Hepatocyte (in vitro differentiated cells): ENCODE data around the gene ALPG. TPM values are rescaled to one million over a fixed set of nuclear protein-coding genes. Genes with fewer than 3 reads are reported as not detected.
"Not testable (repeated sequence)": the region's sequence is repeated elsewhere in the genome, so short reads cannot be mapped to it uniquely, and the experiment has no call there.

Experiments used
- DNase-seq: peaks from one replicate; pipeline ENCODE4 v3.0.0-alpha.2; 2016; ENCODE audit warnings: low spot score
- H2AFZ ChIP-seq: fragments of 200-600 bp; sonication (generic); 2 replicates; pipeline ENCODE4 v1.6.0; 2016; ENCODE audit warnings: antibody characterized with exemption, mild to moderate bottlenecking
- H3K27ac ChIP-seq: fragments of 200-600 bp; sonication (generic); 2 replicates; pipeline ENCODE4 v1.5.1; 2016; ENCODE audit warnings: mild to moderate bottlenecking
- H3K27me3 ChIP-seq: fragments of 200-600 bp; sonication (generic); 2 replicates; pipeline ENCODE4 v1.6.1; 2016
- H3K36me3 ChIP-seq: fragments of 200-600 bp; sonication (generic); replicated peaks from 2 replicates; pipeline ENCODE4 v1.5.1; 2016; ENCODE audit warnings: low read depth; ENCODE audit not compliant: insufficient read depth
- H3K4me1 ChIP-seq: fragments of 200-600 bp; sonication (generic); 2 replicates; pipeline ENCODE4 v1.5.1; 2016; ENCODE audit warnings: mild to moderate bottlenecking, moderate library complexity; ENCODE audit not compliant: insufficient read depth
- H3K4me2 ChIP-seq: fragments of 200-600 bp; sonication (generic); 2 replicates; pipeline ENCODE4 v1.6.0; 2016
- H3K4me3 ChIP-seq: fragments of 200-600 bp; sonication (generic); 2 replicates; pipeline ENCODE4 v1.5.1; 2016; ENCODE audit warnings: mild to moderate bottlenecking
- H3K79me2 ChIP-seq: fragments of 200-600 bp; sonication (generic); 2 replicates; pipeline ENCODE4 v1.6.0; 2017; ENCODE audit warnings: mild to moderate bottlenecking
- H3K9me2 ChIP-seq: fragments of 200-600 bp; sonication (generic); replicated peaks from 2 replicates; pipeline ENCODE4 v1.6.0; 2017; ENCODE audit warnings: mild to moderate bottlenecking; ENCODE audit not compliant: insufficient read depth
- H3K9me3 ChIP-seq: fragments of 200-600 bp; sonication (generic); 2 replicates; pipeline ENCODE4 v1.5.1; 2016; ENCODE audit warnings: low read depth, mild to moderate bottlenecking
- H4K20me1 ChIP-seq: fragments of 200-600 bp; sonication (generic); 2 replicates; pipeline ENCODE4 v1.6.0; 2016; ENCODE audit warnings: mild to moderate bottlenecking; ENCODE audit not compliant: insufficient read depth, poor library complexity, severe bottlenecking
- EZH2 ChIP-seq: fragments of 200-600 bp; sonication (generic); IDR thresholded peaks from 2 replicates; pipeline ENCODE4 v1.6.1; 2016; ENCODE audit warnings: antibody characterized with exemption, mild to moderate bottlenecking, borderline replicate concordance
- EZH2phosphoT487 ChIP-seq: fragments of 200-600 bp; sonication (generic); IDR thresholded peaks from one replicate; pipeline ENCODE4 v1.6.1; 2018; ENCODE audit warnings: antibody characterized with exemption, mild to moderate bottlenecking, low read depth, moderate library complexity; ENCODE audit not compliant: unreplicated experiment, severe bottlenecking
- WGBS: methylation state at CpG from one replicate; pipeline ENCODE4 v1.1.6; 2016; ENCODE audit warnings: low lambda C conversion rate; ENCODE audit errors: missing lambda C conversion rate; 5-methylcytosine and 5-hydroxymethylcytosine counted together
- polyA plus RNA-seq: library from polyadenylated mRNA; unstranded; fragments of >200 nt; fragmentation: Nextera tagmentation; extraction: Ambion mirVana; gene quantifications from 2 replicates; pipeline ENCODE4 v1.2.1, GENCODE V29; 2016
- total RNA-seq: library from RNA; depleted of rRNA; stranded (reverse); fragments of >200 nt; gene quantifications from 2 replicates; pipeline ENCODE4 v1.2.3, GENCODE V29; 2014
- TF ChIP-seq, protein P1 (sequence below): fragments of 200-600 bp; sonication (generic); IDR thresholded peaks from 2 replicates; pipeline ENCODE4 v1.5.1; 2016; ENCODE audit warnings: antibody characterized with exemption, mild to moderate bottlenecking; ENCODE audit not compliant: poor library complexity

Gene ALPG
- total and polyA plus RNA-seq, 2 experiments from 2014 or later: 0.08 to 1.5 TPM

DNA sequence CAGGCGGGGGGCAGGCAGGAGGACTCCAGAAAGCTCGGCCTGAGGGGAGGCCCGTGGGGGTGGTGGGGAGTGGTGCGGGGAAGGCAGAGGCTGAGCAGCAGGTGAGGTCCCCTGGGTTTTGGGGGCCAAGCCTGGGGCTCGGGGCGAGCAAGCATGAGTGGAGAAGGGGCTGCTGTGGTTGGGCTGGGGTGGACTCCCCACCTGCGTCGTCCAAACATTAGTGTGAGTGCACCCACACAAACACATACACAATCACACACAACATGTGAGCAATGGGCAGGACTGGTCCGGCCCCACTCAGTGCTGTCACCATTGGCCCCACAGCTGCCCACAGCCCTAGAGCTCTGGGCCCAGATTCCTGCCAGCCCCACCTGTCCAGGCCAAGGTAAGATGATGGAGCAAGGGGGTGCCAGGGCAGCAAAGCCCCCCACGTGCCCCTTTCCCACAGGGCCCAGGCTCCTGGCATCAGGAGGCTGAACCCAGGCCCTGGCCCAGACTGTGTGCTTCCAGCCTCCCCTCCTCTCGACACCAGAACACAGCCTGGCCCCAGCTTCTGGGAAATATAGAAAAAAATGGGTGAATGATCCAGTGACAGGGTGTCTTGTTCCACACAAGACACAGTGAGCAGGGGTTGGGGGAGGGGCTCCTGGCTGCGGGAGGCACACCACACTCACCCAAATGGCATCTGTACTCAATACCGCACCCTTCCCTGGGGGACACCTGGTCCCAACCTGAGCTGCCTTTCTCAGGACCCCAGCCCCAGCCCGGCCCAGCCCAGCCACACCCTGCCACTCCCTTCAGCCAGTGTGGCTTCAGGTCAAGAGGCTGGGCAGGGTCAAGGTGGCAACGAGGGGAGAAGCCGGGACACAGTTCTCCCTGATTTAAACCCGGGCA lies 28.6 kb upstream of the ALPG start:
- no peak for TF ChIP-seq EZH2phosphoT487
- no peak for TF ChIP-seq EZH2
- TF ChIP-seq, protein P1, sequence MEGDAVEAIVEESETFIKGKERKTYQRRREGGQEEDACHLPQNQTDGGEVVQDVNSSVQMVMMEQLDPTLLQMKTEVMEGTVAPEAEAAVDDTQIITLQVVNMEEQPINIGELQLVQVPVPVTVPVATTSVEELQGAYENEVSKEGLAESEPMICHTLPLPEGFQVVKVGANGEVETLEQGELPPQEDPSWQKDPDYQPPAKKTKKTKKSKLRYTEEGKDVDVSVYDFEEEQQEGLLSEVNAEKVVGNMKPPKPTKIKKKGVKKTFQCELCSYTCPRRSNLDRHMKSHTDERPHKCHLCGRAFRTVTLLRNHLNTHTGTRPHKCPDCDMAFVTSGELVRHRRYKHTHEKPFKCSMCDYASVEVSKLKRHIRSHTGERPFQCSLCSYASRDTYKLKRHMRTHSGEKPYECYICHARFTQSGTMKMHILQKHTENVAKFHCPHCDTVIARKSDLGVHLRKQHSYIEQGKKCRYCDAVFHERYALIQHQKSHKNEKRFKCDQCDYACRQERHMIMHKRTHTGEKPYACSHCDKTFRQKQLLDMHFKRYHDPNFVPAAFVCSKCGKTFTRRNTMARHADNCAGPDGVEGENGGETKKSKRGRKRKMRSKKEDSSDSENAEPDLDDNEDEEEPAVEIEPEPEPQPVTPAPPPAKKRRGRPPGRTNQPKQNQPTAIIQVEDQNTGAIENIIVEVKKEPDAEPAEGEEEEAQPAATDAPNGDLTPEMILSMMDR: no peak
- DNase-seq: no peak
- H3K27me3 ChIP-seq: no peaks in the 10 kb centered on the region
- H3K4me3 ChIP-seq: no peak overlapping the region
- no peaks in the 10 kb centered on the region for H3K79me2 ChIP-seq
- no peaks in the 10 kb centered on the region for H3K4me1 ChIP-seq
- H3K9me3 ChIP-seq: no peaks in the 10 kb centered on the region
- H2AFZ ChIP-seq: no peak overlapping the region
- H3K27ac ChIP-seq: no peak overlapping the region
- 88% methylated on average over 17 of the region's 17 CpGs for WGBS
- no peak overlapping the region for H3K4me2 ChIP-seq
- no peaks in the 10 kb centered on the region for H4K20me1 ChIP-seq
- no peaks in the 10 kb centered on the region for H3K9me2 ChIP-seq
- H3K36me3 ChIP-seq: no peaks in the 10 kb centered on the region

DNA sequence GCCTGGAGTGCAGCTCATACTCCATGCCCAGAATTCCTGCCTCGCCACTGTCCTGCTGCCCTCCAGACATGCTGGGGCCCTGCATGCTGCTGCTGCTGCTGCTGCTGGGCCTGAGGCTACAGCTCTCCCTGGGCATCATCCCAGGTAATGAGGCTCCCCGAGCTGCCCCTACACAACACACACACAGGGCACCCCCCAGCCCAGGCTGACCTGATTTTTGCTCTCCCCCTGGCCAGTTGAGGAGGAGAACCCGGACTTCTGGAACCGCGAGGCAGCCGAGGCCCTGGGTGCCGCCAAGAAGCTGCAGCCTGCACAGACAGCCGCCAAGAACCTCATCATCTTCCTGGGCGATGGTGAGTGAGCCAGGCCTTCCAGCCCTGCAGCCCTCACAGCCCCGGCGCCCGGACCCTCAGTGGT lies 27.9 kb upstream of the ALPG start, which contains the start of gene ALPP:
Gene ALPP, plus strand, starts transcription at position 17 of the 417 bp plus-strand sequence. Its CDS starts 52 bp downstream, at position 69.
- not testable (repeated sequence) for H4K20me1 ChIP-seq, H3K4me1 ChIP-seq, H3K4me2 ChIP-seq, H3K9me3 ChIP-seq, H3K36me3 ChIP-seq, H3K79me2 ChIP-seq, H3K4me3 ChIP-seq, H3K9me2 ChIP-seq, H2AFZ ChIP-seq, H3K27ac ChIP-seq, H3K27me3 ChIP-seq, DNase-seq
- WGBS: 100% methylated on average over 12 of the region's 12 CpGs

GRCh38 chr2:232379610-232380590 lies 26.7 kb upstream of the ALPG start:
- not testable (repeated sequence) for H3K4me1 ChIP-seq, H3K4me3 ChIP-seq, H3K36me3 ChIP-seq, H3K9me3 ChIP-seq, H3K4me2 ChIP-seq, DNase-seq, H3K79me2 ChIP-seq, H3K27ac ChIP-seq, H3K27me3 ChIP-seq, H4K20me1 ChIP-seq, H2AFZ ChIP-seq, H3K9me2 ChIP-seq
- WGBS: 96% methylated on average over 26 of the region's 41 CpGs

GRCh38 chr2:232381204-232382031 lies 25.2 kb upstream of the ALPG start:
- not testable (repeated sequence) for H3K27me3 ChIP-seq, H3K4me2 ChIP-seq, H2AFZ ChIP-seq, H3K4me3 ChIP-seq, H3K27ac ChIP-seq, H3K9me2 ChIP-seq, H3K79me2 ChIP-seq, H4K20me1 ChIP-seq, DNase-seq, H3K9me3 ChIP-seq, H3K36me3 ChIP-seq
- H3K4me1 ChIP-seq: peaks cover 10% of the 10 kb centered on the region
- WGBS: 80% methylated on average over 38 of the region's 59 CpGs
